Cardiac muscle cell (in vitro differentiated cells and primary cell): ENCODE results near the gene CELSR1. TPM values are rescaled to one million over a fixed set of nuclear protein-coding genes. Genes with fewer than 3 reads are reported as not detected.

Source experiments
- DNase-seq, 2 donors: peaks; one replicate each; pipeline versions ENCODE4 v3.0.0 to v3.0.0-alpha.2; 2010 to 2017; ENCODE audit warnings: low read depth in 1 of 2, low spot score in 1 of 2
- H3K27ac ChIP-seq: fragments of 200-600 bp; sonication (generic); 2 replicates; pipeline ENCODE4 v1.5.1; 2016
- H3K27me3 ChIP-seq: fragments of 200-600 bp; sonication (generic); 2 replicates; pipeline ENCODE4 v1.6.0; 2016; ENCODE audit warnings: control low read depth
- H3K36me3 ChIP-seq: fragments of 200-600 bp; sonication (generic); 2 replicates; pipeline ENCODE4 v1.5.1; 2016; ENCODE audit warnings: control low read depth
- H3K4me1 ChIP-seq: fragments of 200-600 bp; sonication (generic); 2 replicates; pipeline ENCODE4 v1.8.1; 2017; ENCODE audit warnings: low read depth, mild to moderate bottlenecking, mixed run types
- H3K4me3 ChIP-seq: fragments of 200-600 bp; sonication (generic); 2 replicates; pipeline ENCODE4 v1.5.1; 2016; ENCODE audit warnings: mild to moderate bottlenecking
- H3K9me3 ChIP-seq: fragments of 200-600 bp; sonication (generic); 2 replicates; pipeline ENCODE4 v1.5.1; 2017; ENCODE audit warnings: low read depth, mild to moderate bottlenecking, control low read depth
- CTCF ChIP-seq: IDR thresholded peaks from 2 replicates; pipeline ENCODE4 v1.5.1; 2012; ENCODE audit warnings: low read depth, mild to moderate bottlenecking, low read length
- polyA plus RNA-seq: library from polyadenylated mRNA; unstranded; fragments of >200 nt; fragmentation: Nextera tagmentation; extraction: Ambion mirVana; gene quantifications from 2 replicates; pipeline ENCODE4 v1.2.1, GENCODE V29; 2016
- total RNA-seq: library from RNA; depleted of rRNA; stranded (reverse); fragments of >200 nt; gene quantifications from 2 replicates; pipeline ENCODE4 v1.2.3, GENCODE V29; 2016

Gene CELSR1
- total and polyA plus RNA-seq, 2 experiments from 2014 or later: 9.0 to 37.4 TPM

GRCh38 chr22:46390105-46390651 is 147.2 kb downstream of the CELSR1 start:
- no peaks in the 10 kb centered on the region for H3K4me1 ChIP-seq
- peaks cover 2% of the 10 kb centered on the region for H3K36me3 ChIP-seq
- no peaks in the 10 kb centered on the region for H3K27me3 ChIP-seq
- no peak for DNase-seq
- no peaks in the 10 kb centered on the region for H3K9me3 ChIP-seq
- no peak overlapping the region for H3K4me3 ChIP-seq
- no peak for TF ChIP-seq CTCF
- no peak overlapping the region for H3K27ac ChIP-seq

- H3K9me3 ChIP-seq: no peaks in the 10 kb centered on the region
- no peaks in the 10 kb centered on the region for H3K4me1 ChIP-seq
- no peak for DNase-seq
- no peaks in the 10 kb centered on the region for H3K27me3 ChIP-seq
- H3K27ac ChIP-seq: no peak overlapping the region
- H3K4me3 ChIP-seq: no peak overlapping the region
- H3K36me3 ChIP-seq: peaks cover 2% of the 10 kb centered on the region
- TF ChIP-seq CTCF: no peak
Observed at GRCh38 chr22:46389081-46389480, 148.3 kb downstream of the CELSR1 start.

GRCh38 chr22:46388647-46389046 is 148.8 kb downstream of the CELSR1 start:
- no peak overlapping the region for H3K27ac ChIP-seq
- no peaks in the 10 kb centered on the region for H3K9me3 ChIP-seq
- H3K4me1 ChIP-seq: no peaks in the 10 kb centered on the region
- peaks cover 2% of the 10 kb centered on the region for H3K36me3 ChIP-seq
- TF ChIP-seq CTCF: no peak
- DNase-seq: no peak
- no peak overlapping the region for H3K4me3 ChIP-seq
- H3K27me3 ChIP-seq: no peaks in the 10 kb centered on the region

- peaks cover 7% of the 10 kb centered on the region for H3K36me3 ChIP-seq
- no peaks in the 10 kb centered on the region for H3K9me3 ChIP-seq
- no peak overlapping the region for H3K4me3 ChIP-seq
- DNase-seq: no peak
- H3K27me3 ChIP-seq: no peaks in the 10 kb centered on the region
- TF ChIP-seq CTCF: no peak
- H3K27ac ChIP-seq: no peak overlapping the region
- H3K4me1 ChIP-seq: no peaks in the 10 kb centered on the region
Observed at GRCh38 chr22:46387748-46388147, 149.7 kb downstream of the CELSR1 start.

GRCh38 chr22:46386312-46386711 is 151.1 kb downstream of the CELSR1 start:
- H3K36me3 ChIP-seq: peaks cover 10% of the 10 kb centered on the region
- DNase-seq: no peak
- H3K4me1 ChIP-seq: no peaks in the 10 kb centered on the region
- H3K4me3 ChIP-seq: no peak overlapping the region
- no peak overlapping the region for H3K27ac ChIP-seq
- no peaks in the 10 kb centered on the region for H3K27me3 ChIP-seq
- TF ChIP-seq CTCF: no peak
- H3K9me3 ChIP-seq: no peaks in the 10 kb centered on the region

- Histone ChIP-seq H3K27me3 (no peaks in the 10 kb centered on the region), H3K9me3 (no peaks in the 10 kb centered on the region), H3K4me1 (peaks cover 10% of the 10 kb centered on the region), H3K27ac (no peak overlapping the region), H3K36me3 (peaks cover 8% of the 10 kb centered on the region), H3K4me3 (no peak overlapping the region)
- no peak for TF ChIP-seq CTCF
- DNase-seq: no peak
Observed at GRCh38 chr22:46382524-46382923, 154.9 kb downstream of the CELSR1 start.
